Sigmoid colon (tissue), 7 donors: ENCODE measurements around the gene AKAP1. TPM values are rescaled to one million over a fixed set of nuclear protein-coding genes. Genes with fewer than 3 reads are reported as not detected.

Experiments used
- DNase-seq: peaks from one replicate; pipeline ENCODE4 v3.0.0-alpha.2; 2019
- H3K27ac ChIP-seq, 4 donors: fragments of 200-600 bp; sonication (generic); one replicate each; pipeline ENCODE4 v1.5.1; 2016 to 2019; ENCODE audit warnings: mild to moderate bottlenecking in 1 of 4
- H3K27me3 ChIP-seq, 3 donors: fragments of 200-600 bp; sonication (generic); one replicate each; pipeline ENCODE4 v1.5.1; 2019; ENCODE audit warnings: mild to moderate bottlenecking in 1 of 3
- H3K36me3 ChIP-seq, 4 donors: fragments of 200-600 bp; sonication (generic); one replicate each; pipeline ENCODE4 v1.5.1; 2016 to 2019
- H3K4me1 ChIP-seq, 4 donors: fragments of 200-600 bp; sonication (generic); one replicate each; pipeline ENCODE4 v1.5.1; 2017 to 2019
- H3K4me3 ChIP-seq, 4 donors: fragments of 200-600 bp; sonication (generic); one replicate each; pipeline ENCODE4 v1.5.1; 2017 to 2019; ENCODE audit warnings: mild to moderate bottlenecking in 2 of 4, moderate library complexity in 1 of 4
- H3K9me3 ChIP-seq, 4 donors: fragments of 200-600 bp in 3 of 4; sonication (generic) in 3 of 4; one replicate each; pipeline versions ENCODE4 v1.5.1 to v1.6.1; 2013 to 2019
- CTCF ChIP-seq, 4 experiments: fragments of 450-650 bp in 3 of 4; fragments of 200-600 bp in 1 of 4; IDR thresholded peaks; one replicate each; pipeline ENCODE4 v1.5.1; 2016 to 2019; ENCODE audit warnings: antibody characterized with exemption in 4 of 4, mild to moderate bottlenecking in 3 of 4, moderate library complexity in 2 of 4
- EP300 ChIP-seq, 4 donors: sonication (generic); formaldehyde crosslinking; IDR thresholded peaks; one replicate each; pipeline ENCODE4 v1.6.1; 2017; ENCODE audit warnings: antibody characterized with exemption in 4 of 4
- POLR2A ChIP-seq, 2 donors: fragments of 450-650 bp; IDR thresholded peaks; one replicate each; pipeline ENCODE4 v1.6.1; 2016; ENCODE audit warnings: antibody characterized with exemption in 2 of 2, mild to moderate bottlenecking in 2 of 2, moderate library complexity in 2 of 2
- POLR2AphosphoS5 ChIP-seq, 4 donors: sonication (generic); formaldehyde crosslinking; IDR thresholded peaks; one replicate each; pipeline ENCODE4 v1.6.1; 2017; ENCODE audit warnings: antibody characterized with exemption in 4 of 4
- WGBS, 2 donors: extraction: QIAGEN DNeasy Blood & Tissue Kit; methylation state at CpG; one replicate each; pipeline ENCODE4 v1.1.7; 2013; 5-methylcytosine and 5-hydroxymethylcytosine counted together
- intact Hi-C: fragments of 100-400 bp; cut with DNase I; formaldehyde crosslinking; loops from one replicate; pipeline ENCODE4 v1.15.1; 2023
- polyA plus RNA-seq, 3 donors: library from polyadenylated mRNA; stranded (reverse); fragments of 200-250 nt; gene quantifications; one replicate each; pipeline ENCODE4 v1.2.3, GENCODE V29; 2013
- total RNA-seq, 4 donors: library from RNA; depleted of rRNA; stranded (reverse); fragments of >200 nt; gene quantifications; one replicate each; pipeline ENCODE4 v1.1.0, GENCODE V29; 2016
- donor health status: healthy with polysubstance abuse.
- donor health status: Bipolar disorder and iron deficiency.
- donor health status: healthy.

The AKAP1 gene
- total and polyA plus RNA-seq, 7 donors: 12.7 to 126 (median 78.9) TPM

GRCh38 chr17:57071991-57072944 lies 12.8 kb upstream of the AKAP1 start:
- no peaks in the 10 kb centered on the region for H3K27me3 ChIP-seq
- no peaks in the 10 kb centered on the region for H3K9me3 ChIP-seq
- TF ChIP-seq POLR2A (IDR thresholded peaks at IDR 0.05) (no peak), EP300 (IDR thresholded peaks at IDR 0.05) (peak in 2 of 4 donors; percentile 39 to 41), POLR2AphosphoS5 (IDR thresholded peaks at IDR 0.05) (peak; percentile 53 to 89 (median 74)), CTCF (IDR thresholded peaks at IDR 0.05) (no peak)
- H3K36me3 ChIP-seq: no peaks in the 10 kb centered on the region
- peak overlapping the region in 3 of 4 donors; percentile 29 to 71 (median 70) for H3K27ac ChIP-seq
- 71% methylated on average over 5 of the region's 5 CpGs for WGBS, 2 donors
- H3K4me3 ChIP-seq: no peak overlapping the region
- H3K4me1 ChIP-seq: peaks cover 0 to 35% (median 19%) of the 10 kb centered on the region in 4 donors
- intact Hi-C loops: loop anchor here (5.0 kb wide), 1 partner anchor 70 kb away; no protein-coding TSS in a partner anchor
- DNase-seq: no peak

DNA sequence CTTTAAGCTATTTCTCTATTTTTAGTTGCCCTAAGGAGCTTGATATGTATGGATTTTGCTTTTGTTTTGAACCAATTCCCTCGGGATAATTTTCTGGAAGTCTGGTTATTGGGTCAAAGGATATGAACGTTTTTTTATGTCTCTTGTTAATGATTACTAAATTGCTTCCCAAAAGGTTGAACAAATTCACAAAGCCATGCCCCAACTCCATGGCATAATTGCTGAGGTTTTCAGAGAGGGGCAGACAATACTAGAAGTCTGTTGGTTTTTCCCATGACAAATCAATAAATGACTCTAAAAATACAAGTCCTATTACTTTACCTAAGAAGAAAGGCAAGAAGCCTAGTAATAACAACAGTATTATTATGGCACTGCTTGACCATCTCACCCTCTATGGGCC lies 11.4 kb upstream of the AKAP1 start:
- WGBS, 2 donors: 12 to 61% methylated on average over 2 of the region's 2 CpGs
- no peak overlapping the region for H3K4me3 ChIP-seq
- TF ChIP-seq POLR2AphosphoS5 (IDR thresholded peaks at IDR 0.05) (no peak), POLR2A (IDR thresholded peaks at IDR 0.05) (no peak), CTCF (IDR thresholded peaks at IDR 0.05) (no peak), EP300 (IDR thresholded peaks at IDR 0.05) (no peak)
- no peak for DNase-seq
- no peaks in the 10 kb centered on the region for H3K27me3 ChIP-seq
- no peak overlapping the region for H3K27ac ChIP-seq
- peaks cover 0 to 35% (median 19%) of the 10 kb centered on the region in 4 donors for H3K4me1 ChIP-seq
- no peaks in the 10 kb centered on the region for H3K9me3 ChIP-seq
- intact Hi-C loops: loop anchor here (5.0 kb wide), 1 partner anchor 71 kb away; no protein-coding TSS in a partner anchor
- H3K36me3 ChIP-seq: no peaks in the 10 kb centered on the region

- DNase-seq: no peak
- intact Hi-C loops: no loop called here
- TF ChIP-seq EP300 (IDR thresholded peaks at IDR 0.05): no peak
- no peak for TF ChIP-seq POLR2A (IDR thresholded peaks at IDR 0.05)
- no peak for TF ChIP-seq CTCF (IDR thresholded peaks at IDR 0.05)
- no peak for TF ChIP-seq POLR2AphosphoS5 (IDR thresholded peaks at IDR 0.05)
- Histone ChIP-seq H3K27me3 (no peaks in the 10 kb centered on the region), H3K9me3 (no peaks in the 10 kb centered on the region), H3K4me1 (peaks cover 0 to 30% (median 18%) of the 10 kb centered on the region in 4 donors), H3K36me3 (no peaks in the 10 kb centered on the region), H3K4me3 (no peak overlapping the region), H3K27ac (no peak overlapping the region)
- WGBS, 2 donors: 91 to 93% methylated on average over 3 of the region's 3 CpGs
These were observed 9.9 kb upstream of the AKAP1 start for GRCh38 chr17:57075193-57075592.

- whole genome bisulfite sequencing, 2 donors: 95 to 97% methylated on average over 3 of the region's 3 CpGs
- Histone ChIP-seq H3K36me3 (no peaks in the 10 kb centered on the region), H3K27ac (no peak overlapping the region), H3K27me3 (no peaks in the 10 kb centered on the region), H3K4me3 (no peak overlapping the region), H3K4me1 (peaks cover 0 to 29% (median 18%) of the 10 kb centered on the region in 4 donors), H3K9me3 (no peaks in the 10 kb centered on the region)
- DNase-seq: no peak
- intact Hi-C loops: no loop called here
- TF ChIP-seq EP300 (IDR thresholded peaks at IDR 0.05) (no peak), POLR2AphosphoS5 (IDR thresholded peaks at IDR 0.05) (no peak), CTCF (IDR thresholded peaks at IDR 0.05) (no peak), POLR2A (IDR thresholded peaks at IDR 0.05) (no peak)
These were observed 9.3 kb upstream of the AKAP1 start for GRCh38 chr17:57075785-57076184.
